Psoas muscle (tissue), 8 donors: ENCODE results near the gene ADAMTSL3. TPM values are rescaled to one million over a fixed set of nuclear protein-coding genes. Genes with fewer than 3 reads are reported as not detected.
A peak's percentile ranks its signal among the peaks of the same experiment; 100 is the strongest.
"Not testable (repeated sequence)": the region's sequence is repeated elsewhere in the genome, so short reads cannot be mapped to it uniquely, and the experiment has no call there.

Source experiments
- ATAC-seq, 4 donors: fragments of 200-7000 bp; cut with Tn5 transposase; one replicate each; pipeline ENCODE4 v1.9.1; 2020; ENCODE audit warnings: moderate library complexity in 3 of 4, mild to moderate bottlenecking in 2 of 4
- DNase-seq, 2 donors: peaks; one replicate each; pipeline ENCODE4 v3.0.0-alpha.2; 2020
- H3K27ac ChIP-seq: fragments of 200-600 bp; one replicate; pipeline ENCODE4 v1.8.0; 2022
- H3K27me3 ChIP-seq, 3 donors: fragments of 200-600 bp in 1 of 3; one replicate each; pipeline versions ENCODE4 v1.6.1 to v1.8.0; 2013 to 2022; ENCODE audit warnings: low read length in 2 of 3, mild to moderate bottlenecking in 2 of 3, moderate library complexity in 1 of 3; ENCODE audit not compliant: insufficient read depth in 3 of 3
- H3K36me3 ChIP-seq, 2 donors: fragments of 200-600 bp in 1 of 2; one replicate each; pipeline versions ENCODE4 v1.6.1 to v1.8.0; 2013 to 2022; ENCODE audit warnings: low read depth in 1 of 2, mild to moderate bottlenecking in 1 of 2, moderate library complexity in 1 of 2; ENCODE audit not compliant: insufficient read depth in 1 of 2
- H3K4me1 ChIP-seq: fragments of 200-600 bp; one replicate; pipeline ENCODE4 v1.8.0; 2022
- H3K4me3 ChIP-seq: fragments of 200-600 bp; one replicate; pipeline ENCODE4 v1.8.0; 2022; ENCODE audit warnings: mild to moderate bottlenecking
- H3K9me3 ChIP-seq: fragments of 200-600 bp; one replicate; pipeline ENCODE4 v1.8.0; 2022
- WGBS, 3 donors: extraction: QIAGEN DNeasy Blood & Tissue Kit; methylation state at CpG; one replicate each; pipeline versions ENCODE4 v1.1.6 to v1.1.7; 2013; 5-methylcytosine and 5-hydroxymethylcytosine counted together
- intact Hi-C, 2 donors: fragments of 100-400 bp; cut with DNase I; formaldehyde crosslinking; loops; one replicate each; pipeline versions ENCODE4 v1.11.0 to v1.14.2; 2022
- polyA plus RNA-seq, 3 donors: library from polyadenylated mRNA; stranded (reverse); fragments of 200-250 nt; gene quantifications; one replicate each; pipeline ENCODE4 v1.2.3, GENCODE V29; 2013
- total RNA-seq, 4 donors: library from RNA; stranded (reverse); fragmentation: NEBNext Ultra II Directional in 2 of 4; extraction: Animal tissue kit (Norgen Biotek cat#: 25700) in 2 of 4; gene quantifications; one replicate each; pipeline versions ENCODE4 v1.2.1 to v1.2.4, GENCODE V29; 2021 to 2023
- TF ChIP-seq, protein P1 (sequence below): fragments of 200-600 bp; IDR thresholded peaks from one replicate; pipeline ENCODE4 v1.8.0; 2022; ENCODE audit warnings: antibody characterized with exemption
- donor health status: healthy with polysubstance abuse.
- donor health status: DM: no; HTN: no; CAD: no; lungs with moderate emphysema.
- donor health status: Bipolar disorder and iron deficiency.
- donor health status: healthy.
- donor health status: DM: yes; HTN: yes; CAD: no.
- donor health status: DM: no; HTN: no; CAD: no.
- donor health status: DM: no; HTN: no; CAD: no.
- donor health status: DM: yes; HTN: yes; CAD: no.

Gene ADAMTSL3
- total and polyA plus RNA-seq, 7 donors = 0.35 to 12.8 (median 2.1) TPM

DNA sequence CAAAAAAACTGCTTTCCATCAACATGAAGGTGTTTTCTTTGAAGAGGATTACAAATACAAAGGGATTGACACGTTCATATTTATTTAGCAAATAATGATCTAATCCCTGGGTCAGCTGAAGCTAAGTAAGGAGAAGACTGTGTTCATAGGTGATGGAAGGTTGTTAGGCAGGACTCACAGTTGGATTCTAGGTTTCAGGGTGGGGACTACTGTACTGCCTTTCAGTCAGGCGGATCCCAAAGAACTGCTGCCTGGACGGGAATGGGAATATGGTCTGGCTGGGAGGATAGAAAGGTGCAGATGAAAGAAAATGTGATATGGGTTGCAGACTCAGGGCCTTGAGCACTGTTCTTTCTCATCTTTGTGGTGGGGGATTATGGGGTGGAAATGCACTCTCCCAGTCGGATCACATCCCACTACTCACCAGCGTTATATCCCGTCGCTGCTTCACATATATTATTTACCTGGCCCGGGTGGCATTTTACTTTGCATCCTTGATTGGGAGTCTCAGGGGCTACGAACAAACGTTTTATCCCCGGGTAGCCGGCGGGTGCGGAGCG, 425.5 kb downstream of the ADAMTSL3 start:
- H3K27ac ChIP-seq, H3K36me3 ChIP-seq, intact Hi-C loops, H3K4me1 ChIP-seq, H3K9me3 ChIP-seq, DNase-seq, ATAC-seq: not testable (repeated sequence)
- H3K27me3 ChIP-seq = peaks cover 7 to 64% (median 7%) of the 10 kb centered on the region in 3 donors
- H3K4me3 ChIP-seq = peak overlapping the region; percentile 45
- WGBS, 3 donors = 9 to 18% (median 13%) methylated on average over 15 of the region's 15 CpGs

GRCh38 chr15:84079885-84080777, 426.2 kb downstream of the ADAMTSL3 start:
- TF ChIP-seq, protein P1, sequence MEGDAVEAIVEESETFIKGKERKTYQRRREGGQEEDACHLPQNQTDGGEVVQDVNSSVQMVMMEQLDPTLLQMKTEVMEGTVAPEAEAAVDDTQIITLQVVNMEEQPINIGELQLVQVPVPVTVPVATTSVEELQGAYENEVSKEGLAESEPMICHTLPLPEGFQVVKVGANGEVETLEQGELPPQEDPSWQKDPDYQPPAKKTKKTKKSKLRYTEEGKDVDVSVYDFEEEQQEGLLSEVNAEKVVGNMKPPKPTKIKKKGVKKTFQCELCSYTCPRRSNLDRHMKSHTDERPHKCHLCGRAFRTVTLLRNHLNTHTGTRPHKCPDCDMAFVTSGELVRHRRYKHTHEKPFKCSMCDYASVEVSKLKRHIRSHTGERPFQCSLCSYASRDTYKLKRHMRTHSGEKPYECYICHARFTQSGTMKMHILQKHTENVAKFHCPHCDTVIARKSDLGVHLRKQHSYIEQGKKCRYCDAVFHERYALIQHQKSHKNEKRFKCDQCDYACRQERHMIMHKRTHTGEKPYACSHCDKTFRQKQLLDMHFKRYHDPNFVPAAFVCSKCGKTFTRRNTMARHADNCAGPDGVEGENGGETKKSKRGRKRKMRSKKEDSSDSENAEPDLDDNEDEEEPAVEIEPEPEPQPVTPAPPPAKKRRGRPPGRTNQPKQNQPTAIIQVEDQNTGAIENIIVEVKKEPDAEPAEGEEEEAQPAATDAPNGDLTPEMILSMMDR = no peak
- Histone ChIP-seq H3K4me3 (peak overlapping the region; percentile 45), H3K9me3 (no peaks in the 10 kb centered on the region), H3K27me3 (peaks cover 7 to 61% (median 7%) of the 10 kb centered on the region in 3 donors), H3K36me3 (no peaks in the 10 kb centered on the region), H3K27ac (no peak overlapping the region), H3K4me1 (no peaks in the 10 kb centered on the region)
- intact Hi-C loops = no loop called here
- 1 to 3% (median 2%) methylated on average over 65 of the region's 65 CpGs for WGBS, 3 donors
- ATAC-seq (no peak), DNase-seq (peak; percentile 21 to 52)

DNA sequence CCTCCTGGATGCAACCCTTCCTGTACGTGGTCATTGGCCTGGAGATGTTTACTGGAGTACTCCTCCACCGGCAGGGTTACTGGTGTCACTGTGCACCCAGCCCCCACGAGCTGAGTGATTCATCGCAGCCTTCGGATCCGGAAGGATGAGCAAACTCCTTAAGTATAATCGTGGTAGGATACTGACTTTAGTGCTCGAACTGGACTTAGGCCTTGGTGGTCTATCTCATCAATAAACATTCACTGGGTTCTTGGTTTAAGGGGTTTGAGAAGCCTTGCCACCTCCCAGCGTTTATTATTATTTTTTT, 426.8 kb downstream of the ADAMTSL3 start:
- DNase-seq, H3K36me3 ChIP-seq, H3K27ac ChIP-seq, H3K4me1 ChIP-seq, intact Hi-C loops, H3K4me3 ChIP-seq, H3K9me3 ChIP-seq, ATAC-seq: not testable (repeated sequence)
- 32 to 40% (median 34%) methylated on average over 8 to 9 of the region's 9 CpGs for WGBS, 3 donors
- H3K27me3 ChIP-seq = peaks cover 7 to 61% (median 7%) of the 10 kb centered on the region in 3 donors

DNA sequence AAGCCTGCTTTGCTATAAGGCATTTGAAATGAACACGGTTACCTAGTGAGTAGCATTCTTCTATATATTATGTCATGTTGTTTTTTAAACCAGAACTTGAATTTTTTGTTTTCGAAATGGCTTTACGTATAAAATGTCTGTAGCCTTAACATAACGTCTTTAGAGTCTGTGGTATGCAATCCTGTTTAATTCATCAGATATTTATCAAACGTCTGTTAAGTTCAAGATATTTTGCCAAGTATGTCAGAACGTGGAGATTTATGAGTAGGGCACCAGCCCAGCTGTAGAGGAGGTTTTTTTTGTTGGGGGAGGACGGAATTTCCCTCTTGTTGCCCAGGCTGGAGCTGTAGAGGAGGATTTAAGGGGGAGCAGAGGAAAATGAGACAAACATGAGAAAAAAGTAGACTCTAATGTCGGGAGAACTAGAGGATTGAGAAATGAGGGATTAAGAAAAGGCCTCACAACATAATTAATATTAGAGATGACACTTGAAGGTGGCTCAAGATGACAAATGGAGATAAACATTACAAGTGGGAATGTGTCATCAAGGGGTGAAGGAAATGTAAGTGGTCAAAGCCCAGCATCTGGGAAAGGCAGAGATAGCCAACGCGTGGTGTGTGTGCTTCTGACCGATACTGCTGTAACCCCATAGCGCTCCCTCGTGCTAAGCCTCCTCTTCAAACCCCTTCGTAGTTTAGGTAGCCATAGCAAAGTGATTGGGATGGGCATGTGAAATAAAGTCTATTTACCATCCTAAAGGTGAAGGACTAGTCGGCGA, 427.7 kb downstream of the ADAMTSL3 start:
- DNase-seq = no peak
- Histone ChIP-seq H3K36me3 (no peaks in the 10 kb centered on the region), H3K9me3 (no peaks in the 10 kb centered on the region), H3K27ac (no peak overlapping the region), H3K4me3 (no peak overlapping the region), H3K27me3 (peaks cover 7 to 60% (median 7%) of the 10 kb centered on the region in 3 donors), H3K4me1 (no peaks in the 10 kb centered on the region)
- no peak for ATAC-seq
- intact Hi-C loops = no loop called here
- TF ChIP-seq, protein P1 = no peak
- 79 to 83% (median 82%) methylated on average over 16 of the region's 16 CpGs for WGBS, 3 donors

DNA sequence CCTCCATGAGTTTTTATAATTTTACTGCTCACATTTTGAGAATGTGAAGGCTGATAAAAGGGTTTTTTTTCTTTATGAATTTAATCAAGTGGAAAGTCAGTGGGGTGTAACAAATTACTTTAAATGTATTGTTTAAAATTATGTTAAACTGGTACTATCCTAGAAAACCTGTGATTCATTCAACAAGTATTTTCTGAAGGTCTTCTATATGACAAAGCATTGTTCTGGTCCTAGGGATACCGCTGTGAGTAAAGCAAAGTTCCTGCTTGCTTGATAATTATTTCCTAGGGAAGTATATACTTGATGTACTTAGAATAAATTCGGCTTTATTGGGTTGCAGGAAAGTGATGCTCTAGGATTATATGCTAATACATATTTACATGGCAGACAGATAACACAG, 428.8 kb downstream of the ADAMTSL3 start:
- H3K4me1 ChIP-seq = no peaks in the 10 kb centered on the region
- intact Hi-C loops = no loop called here

DNA sequence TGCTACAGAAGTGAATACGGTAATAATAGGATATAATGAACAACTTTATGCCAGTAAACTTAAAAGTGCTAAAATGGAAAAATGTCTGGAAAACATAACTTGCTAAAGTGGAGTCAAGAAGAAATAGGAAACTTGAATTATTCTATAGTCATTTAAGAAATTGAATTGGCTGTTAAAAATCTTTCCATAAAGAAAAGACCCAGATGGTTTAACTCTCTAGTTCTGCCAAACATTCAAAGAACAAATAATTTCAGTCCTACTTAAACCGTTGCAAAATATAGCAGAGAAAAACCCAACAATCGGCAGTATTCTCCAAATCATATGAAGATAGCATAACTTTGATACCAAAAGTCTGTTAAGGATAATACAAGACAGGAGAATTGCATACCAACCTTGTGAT, 432.1 kb downstream of the ADAMTSL3 start:
- H3K4me3 ChIP-seq, H3K4me1 ChIP-seq, ATAC-seq, H3K36me3 ChIP-seq, DNase-seq, intact Hi-C loops, H3K9me3 ChIP-seq, H3K27ac ChIP-seq: not testable (repeated sequence)
- H3K27me3 ChIP-seq = peaks cover 5 to 23% (median 7%) of the 10 kb centered on the region in 3 donors
- WGBS, 3 donors = 68 to 77% (median 72%) methylated on average over 3 of the region's 3 CpGs

More for the DNA sequence above, 428.8 kb downstream of the ADAMTSL3 start:
- H3K36me3 ChIP-seq = no peaks in the 10 kb centered on the region
- DNase-seq = no peak
- H3K4me3 ChIP-seq = no peak overlapping the region
- 79 to 84% (median 79%) methylated on average over 2 of the region's 2 CpGs for WGBS, 3 donors
- H3K9me3 ChIP-seq = no peaks in the 10 kb centered on the region
- ATAC-seq = no peak
- no peak overlapping the region for H3K27ac ChIP-seq
- TF ChIP-seq, protein P1 = no peak
- H3K27me3 ChIP-seq = peaks cover 7 to 50% (median 7%) of the 10 kb centered on the region in 3 donors
